NCI-H748 treated with DMSO at 0.1 percent for 48 hours (cell line): Measurements from ENCODE around the gene PER3.
"Not testable (repeated sequence)": the region's sequence is repeated elsewhere in the genome, so short reads cannot be mapped to it uniquely, and the experiment has no call there.

Experiments
- DNase-seq: peaks from one replicate; lab custom pipeline; 2025; lab: John Stamatoyannopoulos, UW

Gene PER3

DNA sequence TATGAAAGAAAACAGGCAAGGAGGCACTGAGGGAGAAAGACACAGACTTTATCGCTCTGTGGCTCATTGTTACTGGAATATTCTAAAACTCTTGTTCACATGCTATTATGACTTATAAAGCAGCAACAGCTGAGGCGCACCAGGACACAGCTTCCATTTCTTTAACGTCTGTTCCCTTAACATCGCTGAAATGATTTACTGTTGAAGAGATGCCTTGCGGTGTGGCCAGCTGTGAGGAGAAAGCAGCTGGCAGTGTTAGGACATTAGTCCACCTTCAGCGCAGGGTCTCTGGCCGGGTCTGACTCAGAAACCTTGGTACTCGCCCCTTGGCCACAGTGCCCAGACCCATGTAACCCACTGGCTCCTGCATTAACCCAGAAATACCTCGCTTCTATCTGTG is 3.1 kb upstream of the PER3 start:
- no peak for DNase-seq

DNA sequence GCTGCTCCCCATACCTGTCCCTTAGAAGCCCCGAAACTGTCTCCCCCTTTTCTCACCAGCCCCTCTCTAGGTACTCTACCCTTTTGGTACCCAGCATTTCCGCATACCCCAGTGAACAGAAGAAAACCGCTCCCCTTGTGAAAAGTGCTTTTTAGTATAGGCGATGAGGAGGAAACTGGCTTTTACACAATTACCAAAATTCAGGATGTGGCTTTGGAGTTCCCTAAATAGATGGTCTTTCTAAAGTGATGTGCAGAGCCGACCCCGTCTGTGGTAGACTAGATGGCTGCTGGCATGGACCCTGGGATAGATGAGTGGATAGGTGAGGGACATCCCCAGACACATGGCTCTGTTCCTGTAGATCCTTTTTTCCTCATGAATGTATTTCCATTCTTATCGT is 2.6 kb upstream of the PER3 start:
- no peak for DNase-seq

DNA sequence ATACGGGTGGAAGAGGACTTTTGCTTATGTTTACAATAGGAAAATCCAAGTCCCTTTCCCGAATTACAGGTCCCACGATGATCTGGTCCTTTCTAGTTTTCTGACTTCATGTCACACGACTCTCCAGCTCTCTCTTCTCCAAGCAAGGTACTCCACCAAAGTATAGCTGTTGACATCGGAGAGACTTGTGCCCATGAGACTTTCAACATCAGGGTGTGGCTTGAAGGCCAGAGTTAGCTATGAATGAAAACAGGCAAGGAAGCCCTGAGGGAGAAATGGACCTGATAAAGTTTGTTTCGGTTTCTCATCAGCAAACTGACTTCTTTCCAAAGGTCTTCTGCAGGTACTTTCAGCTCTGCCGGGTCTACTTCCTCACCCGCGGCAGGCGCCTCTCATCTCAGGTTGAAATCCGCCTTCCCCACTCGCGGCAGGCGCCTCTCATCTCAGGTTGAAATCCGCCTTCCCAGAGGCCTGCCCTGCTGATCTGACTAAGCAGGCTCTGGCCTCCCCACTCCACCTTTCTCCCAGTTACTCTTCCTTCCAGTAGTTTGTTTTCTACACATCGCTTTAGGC is 2.1 kb upstream of the PER3 start:
- no peak for DNase-seq

DNA sequence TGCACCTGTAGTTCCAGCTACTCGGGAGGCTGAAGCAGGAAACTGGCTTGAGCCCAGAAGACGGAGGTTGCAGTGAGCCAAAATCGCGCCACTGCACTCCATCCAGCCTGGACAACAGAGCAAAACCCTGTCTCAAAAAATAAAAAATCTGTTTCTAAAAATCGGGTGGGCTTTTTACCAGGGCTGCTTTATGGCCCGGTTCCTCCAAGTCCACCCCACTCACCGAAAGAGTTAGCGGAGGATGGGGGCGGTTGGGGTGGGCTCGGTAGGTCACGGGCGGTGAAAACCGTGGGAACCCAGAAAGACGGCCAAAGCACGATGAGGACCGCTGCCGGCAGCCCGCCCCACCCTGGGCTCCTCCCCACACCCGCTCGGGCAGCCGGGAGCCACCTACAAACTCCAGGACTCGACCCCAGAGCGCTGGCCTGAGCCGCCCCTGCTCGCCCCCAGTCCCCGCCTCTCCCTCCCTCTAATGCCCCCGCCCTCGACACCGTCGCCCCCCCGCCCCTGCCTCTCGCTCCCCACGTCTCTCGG is 846 bp upstream of the PER3 start:
- DNase-seq: peak; percentile 42

DNA sequence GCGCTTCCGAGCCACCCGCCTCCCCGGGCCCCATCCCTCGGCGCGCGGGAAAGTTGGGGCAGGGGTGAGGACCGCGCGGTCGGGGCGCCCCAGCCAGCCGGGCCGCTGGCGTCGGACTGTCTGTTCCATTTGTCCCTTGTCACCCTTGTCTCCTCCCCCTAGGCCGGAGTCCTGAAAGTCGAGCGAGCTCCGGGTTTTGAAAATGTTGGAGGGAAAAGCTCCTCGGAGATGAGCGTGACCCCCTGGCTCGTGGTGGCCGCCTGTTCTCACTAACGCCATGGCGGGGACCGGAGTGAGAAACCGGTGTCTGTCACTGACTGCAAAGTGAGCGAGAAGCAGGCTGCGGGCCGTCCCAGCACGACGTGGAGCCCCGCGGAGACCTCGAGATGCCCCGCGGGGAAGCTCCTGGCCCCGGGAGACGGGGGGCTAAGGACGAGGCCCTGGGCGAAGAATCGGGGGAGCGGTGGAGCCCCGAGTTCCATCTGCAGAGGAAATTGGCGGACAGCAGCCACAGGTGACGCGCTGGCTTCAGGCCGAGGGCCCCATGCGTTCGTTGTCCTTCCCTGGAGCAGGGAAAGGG is 491 bp downstream of the PER3 start:
- DNase-seq: no peak

DNA sequence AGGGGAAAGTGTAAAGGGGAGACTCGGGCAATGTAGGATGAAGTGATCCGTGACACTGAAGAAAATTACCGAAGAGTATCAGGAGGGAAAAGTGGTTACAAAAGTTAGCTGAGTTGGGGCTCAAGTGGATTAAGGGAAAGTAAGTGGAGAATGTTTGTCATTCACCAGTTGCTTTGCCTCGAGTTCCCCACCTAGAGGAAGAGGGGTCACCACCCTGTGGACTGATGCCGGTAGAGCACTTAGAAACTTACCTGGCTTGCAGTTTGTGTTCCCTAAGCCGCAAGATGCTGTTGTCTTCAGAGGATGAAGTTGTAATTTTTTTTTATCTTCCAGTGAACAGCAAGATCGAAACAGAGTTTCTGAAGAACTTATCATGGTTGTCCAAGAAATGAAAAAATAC is 1.0 kb downstream of the PER3 start:
- no peak for DNase-seq

DNA sequence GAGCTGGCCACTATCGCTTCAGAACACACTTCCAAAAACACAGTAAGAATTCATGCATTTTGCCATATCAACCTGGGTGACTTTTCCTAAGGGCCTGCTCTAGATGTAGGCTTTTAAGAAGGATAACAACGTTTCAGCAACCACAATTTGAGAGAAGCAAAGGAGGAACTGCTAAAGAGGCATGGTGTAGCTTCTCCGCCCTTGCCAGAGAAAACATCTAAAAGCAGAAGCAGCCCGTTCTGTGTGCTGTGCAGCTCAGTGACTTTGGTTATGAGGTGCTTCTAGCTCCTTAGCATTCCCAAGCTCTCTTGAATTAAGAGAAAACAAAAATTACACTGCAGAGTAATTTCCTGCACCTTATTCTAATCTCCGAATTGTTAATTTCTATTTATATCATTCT is 2.7 kb downstream of the PER3 start:
- DNase-seq: no peak

DNA sequence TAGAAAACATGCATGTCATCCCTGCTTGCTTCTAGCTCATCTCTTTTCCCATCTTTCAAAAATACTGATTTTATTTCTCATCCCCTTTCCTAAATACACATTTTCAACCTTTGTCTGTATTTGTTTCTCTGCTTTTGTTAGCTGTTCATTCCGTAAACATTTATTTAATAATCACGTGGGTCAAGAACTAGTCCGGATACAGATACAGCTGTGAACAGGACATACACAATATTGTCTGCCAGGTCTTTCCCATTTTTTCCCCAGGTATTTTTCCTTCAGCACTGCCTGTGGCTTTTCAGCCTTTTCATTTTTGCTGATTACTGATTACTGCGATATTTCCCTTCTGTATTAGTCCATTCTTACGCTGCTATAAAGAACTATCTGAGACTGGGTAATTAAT is 5.7 kb downstream of the PER3 start:
- no peak for DNase-seq

DNA sequence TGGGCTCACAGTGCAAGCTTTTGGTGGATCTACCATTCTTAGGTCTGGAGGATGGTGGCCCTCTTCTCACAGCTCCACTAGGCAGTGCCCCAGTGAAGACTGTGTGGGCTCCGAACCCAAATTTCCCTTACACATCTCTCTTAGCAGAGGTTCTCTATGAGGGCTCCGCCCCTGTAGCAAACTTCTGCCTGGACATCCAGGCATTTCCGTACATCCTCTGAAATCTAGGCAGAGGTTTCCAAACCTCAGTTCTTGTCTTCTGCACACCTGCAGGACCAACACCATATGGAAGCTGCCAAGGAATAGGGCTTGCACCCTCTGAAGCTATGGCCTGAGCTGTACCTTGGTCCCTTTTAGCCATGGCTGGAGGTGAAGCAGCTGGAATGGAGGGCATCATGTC is 6.9 kb downstream of the PER3 start:
- not testable (repeated sequence) for DNase-seq

DNA sequence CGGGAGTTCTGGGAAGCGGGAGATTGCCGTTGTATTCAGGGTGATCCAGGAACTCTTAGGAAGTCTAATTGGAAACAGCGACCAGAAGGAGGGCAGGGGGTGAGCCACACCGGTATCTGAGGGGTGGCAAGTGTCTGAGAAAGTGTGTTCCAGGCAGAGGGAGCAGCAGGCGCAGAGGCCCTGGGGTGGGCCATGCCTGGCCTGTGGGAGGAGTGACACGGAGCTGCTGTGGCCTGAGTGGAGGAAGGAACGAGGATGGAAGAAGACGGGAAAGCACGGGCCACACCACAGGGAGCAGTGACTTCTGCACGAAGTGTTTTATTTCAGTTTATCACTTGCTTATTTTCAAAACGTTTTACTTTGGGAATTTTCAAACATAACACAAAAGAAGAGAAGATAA is 11.3 kb downstream of the PER3 start:
- DNase-seq: no peak

DNA sequence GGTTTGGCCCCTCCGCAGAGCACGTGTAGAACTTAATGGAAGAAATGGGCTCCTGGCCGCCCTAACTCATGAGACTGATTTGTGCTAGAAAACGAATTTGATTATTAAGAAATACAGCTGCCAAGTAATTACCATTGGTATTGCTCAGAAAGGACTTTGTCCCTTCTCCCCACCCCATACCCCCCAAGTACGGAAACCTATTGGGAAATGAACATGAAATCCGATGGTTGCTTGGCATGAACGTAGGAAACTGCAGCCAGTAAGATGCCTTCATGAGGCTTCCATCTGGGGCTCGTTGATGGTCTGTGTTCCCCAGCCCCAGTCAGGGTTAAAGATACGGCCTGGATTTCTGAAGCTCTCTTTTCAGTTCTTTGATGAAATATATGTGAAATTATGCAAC is 21.4 kb downstream of the PER3 start:
- no peak for DNase-seq

DNA sequence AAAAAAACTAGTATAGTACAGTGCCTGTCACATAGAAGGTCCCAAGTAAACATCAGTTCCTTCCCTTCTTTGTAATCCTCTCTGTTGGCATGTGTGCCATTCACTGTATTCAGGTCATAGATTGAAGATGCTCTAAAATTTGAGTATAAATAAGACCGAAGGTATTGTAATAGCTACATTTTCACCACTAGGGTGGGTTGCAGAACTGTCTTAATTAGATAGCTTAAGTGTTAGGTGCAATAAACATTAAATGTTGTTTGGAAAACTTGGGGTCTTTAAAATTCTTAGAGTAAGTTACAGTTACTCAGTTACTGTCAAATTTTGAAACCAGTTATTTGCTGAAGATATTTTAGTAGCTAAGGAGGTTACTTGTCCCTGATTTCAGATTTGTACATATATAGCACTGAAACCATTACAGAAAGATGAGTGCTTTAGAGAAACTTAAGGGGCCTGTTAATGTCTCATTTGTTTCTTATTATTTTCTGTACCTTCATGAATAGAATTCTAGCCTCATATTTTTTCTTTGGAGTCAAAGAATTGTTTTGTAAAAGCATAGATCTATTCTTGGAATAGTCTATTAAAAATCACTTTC is 24.3 kb downstream of the PER3 start:
- no peak for DNase-seq

DNA sequence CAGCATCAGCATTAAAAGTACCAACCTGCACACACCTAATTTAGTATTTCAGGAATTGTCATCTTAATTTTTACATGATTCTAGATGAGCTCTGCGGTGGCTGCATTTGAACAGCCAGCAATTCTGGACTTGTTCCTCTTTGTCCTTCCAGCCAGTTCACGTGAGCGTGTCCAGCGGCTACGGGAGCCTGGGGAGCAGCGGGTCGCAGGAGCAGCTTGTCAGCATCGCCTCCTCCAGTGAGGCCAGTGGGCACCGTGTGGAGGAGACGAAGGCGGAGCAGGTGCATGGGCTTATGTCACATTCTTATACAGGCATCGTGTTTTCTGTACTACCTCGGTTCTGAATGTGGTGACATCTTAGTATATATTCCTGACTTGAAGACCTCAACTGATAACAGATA is 25.7 kb downstream of the PER3 start:
- DNase-seq: no peak

DNA sequence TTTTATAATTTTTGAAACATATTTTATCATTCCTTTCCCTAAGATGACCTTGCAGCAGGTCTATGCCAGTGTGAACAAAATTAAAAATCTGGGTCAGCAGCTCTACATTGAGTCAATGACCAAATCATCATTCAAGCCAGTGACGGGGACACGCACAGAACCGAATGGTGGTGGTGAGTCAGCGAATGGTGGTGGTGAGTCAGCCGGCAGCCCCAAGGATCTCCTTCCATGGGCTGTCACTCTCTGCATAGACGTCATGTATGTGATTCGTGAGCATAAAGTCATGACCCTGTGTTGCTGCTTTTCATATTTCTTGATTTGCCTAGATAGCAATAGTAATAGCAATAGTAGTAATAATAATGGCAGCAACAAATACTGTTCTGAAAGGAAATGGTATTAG is 26.3 kb downstream of the PER3 start:
- DNase-seq: no peak

DNA sequence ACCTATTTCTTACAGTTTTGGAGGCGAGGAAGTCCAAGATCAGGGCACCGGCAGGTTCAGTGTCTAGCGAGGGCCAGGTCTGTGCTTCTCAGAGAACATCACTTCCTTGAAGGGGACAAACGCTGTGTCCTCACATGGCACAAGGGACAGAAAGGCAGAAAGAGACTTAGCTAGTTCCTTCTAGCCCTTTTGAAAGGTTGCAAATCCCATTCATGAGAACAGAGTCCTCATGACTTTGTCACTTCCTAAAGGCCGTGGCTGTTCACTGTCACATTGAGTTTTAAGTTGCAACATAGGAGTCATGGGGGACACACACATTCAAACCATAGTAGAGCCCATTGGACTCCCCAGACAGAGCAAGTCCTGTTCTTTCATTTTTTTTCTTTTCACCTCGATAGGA is 27.4 kb downstream of the PER3 start:
- no peak for DNase-seq

DNA sequence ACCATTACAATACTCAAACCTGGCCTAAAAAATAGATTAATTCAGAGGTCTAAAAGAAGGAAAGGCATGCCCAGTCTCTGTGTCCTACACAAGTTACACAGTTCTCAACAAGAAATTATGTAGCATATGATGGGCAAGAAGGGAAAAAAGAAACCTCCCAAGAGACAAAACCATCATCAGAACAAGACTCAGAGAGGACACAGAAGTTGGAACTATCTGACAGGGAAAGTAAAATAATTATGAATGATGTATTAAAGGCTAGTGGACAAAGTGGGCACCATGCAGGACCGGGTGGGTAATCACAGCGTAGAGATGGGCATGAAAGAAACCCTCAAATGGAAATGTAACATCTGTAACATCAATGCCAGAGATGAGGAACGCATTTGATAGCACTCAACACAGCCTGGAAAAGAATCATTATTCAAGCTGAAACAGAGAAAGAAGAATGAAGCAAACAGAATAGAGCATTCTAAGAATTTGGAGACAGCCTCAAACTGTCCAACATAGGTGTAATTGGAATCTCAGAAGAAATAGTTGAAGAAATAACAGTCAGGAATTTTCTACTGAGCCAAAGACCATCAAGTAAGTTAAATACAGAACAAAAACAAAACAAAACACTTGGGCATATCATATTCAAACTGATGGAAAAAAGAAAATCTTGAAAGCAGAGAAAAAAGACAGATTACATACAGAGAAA is 29.7 kb downstream of the PER3 start:
- DNase-seq: no peak

DNA sequence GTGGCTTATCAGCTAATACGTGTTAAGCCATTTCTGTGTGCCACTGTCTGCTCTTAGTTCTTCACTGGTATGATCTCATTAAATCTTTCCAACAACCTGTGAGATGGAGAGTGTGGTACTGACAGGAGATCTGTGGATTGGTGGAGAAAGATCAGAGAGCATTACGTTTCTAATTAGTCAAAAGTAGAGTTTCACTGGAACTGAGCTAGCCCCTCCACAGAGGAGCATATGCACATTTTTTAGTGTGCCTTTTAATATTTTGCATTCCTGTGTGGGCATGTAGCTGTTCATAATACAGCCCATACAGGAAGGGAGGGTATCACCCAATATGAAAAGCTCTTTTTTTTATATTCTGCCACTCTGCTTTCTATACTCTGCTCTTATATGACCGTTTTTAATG is 37.2 kb downstream of the PER3 start:
- no peak for DNase-seq

DNA sequence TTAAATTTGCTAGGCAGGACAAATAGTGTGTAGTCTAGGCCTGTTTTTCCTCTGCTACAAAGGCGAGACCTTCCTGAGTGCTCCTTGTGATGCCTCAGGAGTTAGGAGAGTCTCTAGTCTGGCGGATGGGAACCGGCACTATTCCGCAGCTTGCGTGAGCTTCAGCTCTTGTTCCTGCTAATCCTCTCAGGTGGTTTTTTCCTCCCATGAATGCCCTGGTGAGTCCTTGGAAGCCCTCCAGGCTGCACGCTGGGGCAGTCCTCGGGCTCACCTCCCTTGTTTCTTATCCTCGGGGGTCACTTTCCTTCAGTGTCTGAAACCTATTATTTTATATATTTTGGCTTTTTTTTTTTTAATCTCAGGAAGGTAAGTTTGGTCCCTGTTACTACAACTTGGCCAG is 40.6 kb downstream of the PER3 start:
- DNase-seq: no peak

DNA sequence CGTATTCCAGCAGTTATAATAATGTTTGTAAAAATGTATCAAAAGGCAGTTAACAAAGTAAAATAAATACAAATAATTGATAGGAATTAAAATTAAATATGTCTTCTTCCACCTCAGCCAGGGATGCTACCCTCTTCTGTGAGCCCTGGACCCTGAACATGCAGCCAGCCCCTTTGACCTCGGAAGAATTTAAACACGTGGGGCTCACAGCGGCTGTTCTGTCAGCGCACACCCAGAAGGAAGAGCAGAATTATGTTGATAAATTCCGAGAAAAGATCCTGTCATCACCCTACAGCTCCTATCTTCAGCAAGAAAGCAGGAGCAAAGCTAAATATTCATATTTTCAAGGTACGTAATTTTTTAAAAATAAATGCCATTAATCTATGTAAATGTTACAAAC is 42.3 kb downstream of the PER3 start:
- no peak for DNase-seq

DNA sequence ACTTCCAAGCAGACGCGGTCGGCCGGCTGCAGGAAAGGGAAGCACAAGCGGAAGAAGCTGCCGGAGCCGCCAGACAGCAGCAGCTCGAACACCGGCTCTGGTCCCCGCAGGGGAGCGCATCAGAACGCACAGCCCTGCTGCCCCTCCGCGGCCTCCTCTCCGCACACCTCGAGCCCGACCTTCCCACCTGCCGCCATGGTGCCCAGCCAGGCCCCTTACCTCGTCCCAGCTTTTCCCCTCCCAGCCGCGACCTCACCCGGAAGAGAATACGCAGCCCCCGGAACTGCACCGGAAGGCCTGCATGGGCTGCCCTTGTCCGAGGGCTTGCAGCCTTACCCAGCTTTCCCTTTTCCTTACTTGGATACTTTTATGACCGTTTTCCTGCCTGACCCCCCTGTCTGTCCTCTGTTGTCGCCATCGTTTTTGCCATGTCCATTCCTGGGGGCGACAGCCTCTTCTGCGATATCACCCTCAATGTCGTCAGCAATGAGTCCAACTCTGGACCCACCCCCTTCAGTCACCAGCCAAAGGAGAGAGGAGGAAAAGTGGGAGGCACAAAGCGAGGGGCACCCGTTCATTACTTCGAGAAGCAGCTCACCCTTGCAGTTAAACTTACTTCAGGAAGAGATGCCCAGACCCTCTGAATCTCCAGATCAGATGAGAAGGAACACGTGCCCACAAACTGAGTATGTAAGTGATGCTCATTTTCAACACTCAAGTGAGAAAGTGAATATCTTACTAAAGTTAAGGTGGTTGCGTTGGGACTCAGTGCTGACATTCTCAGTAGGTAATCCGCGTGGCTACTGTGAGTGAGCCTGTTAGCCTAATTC is 43.2 kb downstream of the PER3 start:
- no peak for DNase-seq

DNA sequence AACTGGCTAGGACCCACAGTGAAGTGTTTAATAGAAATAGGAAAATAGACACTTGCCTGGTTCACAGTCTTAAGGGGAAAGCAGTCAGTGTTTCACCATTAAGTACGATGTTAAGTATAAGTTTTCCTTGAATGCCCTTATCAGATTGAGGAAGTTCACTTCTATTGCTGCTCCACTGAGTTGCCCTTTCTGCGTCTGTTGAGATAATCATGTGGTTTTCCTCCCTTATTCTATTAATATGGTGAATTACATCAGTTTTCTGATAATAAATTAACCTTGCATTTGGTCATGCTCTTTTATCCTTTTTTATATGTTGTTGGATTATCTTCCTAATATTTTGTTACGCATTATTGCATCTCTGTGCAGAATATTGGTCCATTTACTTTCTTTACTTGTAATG is 47.4 kb downstream of the PER3 start:
- no peak for DNase-seq

DNA sequence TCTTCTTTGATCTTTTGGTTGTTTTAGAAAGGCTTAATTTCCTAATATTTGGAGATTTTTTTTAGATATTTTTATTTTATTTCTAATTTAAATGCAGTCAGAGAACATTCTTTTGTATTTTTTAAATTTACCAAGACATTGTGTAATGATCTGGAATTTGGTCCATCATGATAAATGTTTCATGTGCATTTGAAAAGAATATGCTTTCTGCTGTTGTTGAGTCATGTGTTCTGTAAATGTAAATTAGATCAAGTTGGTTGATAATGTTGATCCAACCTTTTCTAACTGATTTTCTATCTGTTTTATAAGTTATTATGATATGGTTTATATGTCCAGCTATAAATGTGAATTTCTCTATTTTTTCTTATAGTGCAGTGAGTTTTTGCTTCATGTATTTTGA is 48.9 kb downstream of the PER3 start:
- DNase-seq: no peak
